ENCODE measurements around the gene CLCF1.

CLCF1 gene

DNA sequence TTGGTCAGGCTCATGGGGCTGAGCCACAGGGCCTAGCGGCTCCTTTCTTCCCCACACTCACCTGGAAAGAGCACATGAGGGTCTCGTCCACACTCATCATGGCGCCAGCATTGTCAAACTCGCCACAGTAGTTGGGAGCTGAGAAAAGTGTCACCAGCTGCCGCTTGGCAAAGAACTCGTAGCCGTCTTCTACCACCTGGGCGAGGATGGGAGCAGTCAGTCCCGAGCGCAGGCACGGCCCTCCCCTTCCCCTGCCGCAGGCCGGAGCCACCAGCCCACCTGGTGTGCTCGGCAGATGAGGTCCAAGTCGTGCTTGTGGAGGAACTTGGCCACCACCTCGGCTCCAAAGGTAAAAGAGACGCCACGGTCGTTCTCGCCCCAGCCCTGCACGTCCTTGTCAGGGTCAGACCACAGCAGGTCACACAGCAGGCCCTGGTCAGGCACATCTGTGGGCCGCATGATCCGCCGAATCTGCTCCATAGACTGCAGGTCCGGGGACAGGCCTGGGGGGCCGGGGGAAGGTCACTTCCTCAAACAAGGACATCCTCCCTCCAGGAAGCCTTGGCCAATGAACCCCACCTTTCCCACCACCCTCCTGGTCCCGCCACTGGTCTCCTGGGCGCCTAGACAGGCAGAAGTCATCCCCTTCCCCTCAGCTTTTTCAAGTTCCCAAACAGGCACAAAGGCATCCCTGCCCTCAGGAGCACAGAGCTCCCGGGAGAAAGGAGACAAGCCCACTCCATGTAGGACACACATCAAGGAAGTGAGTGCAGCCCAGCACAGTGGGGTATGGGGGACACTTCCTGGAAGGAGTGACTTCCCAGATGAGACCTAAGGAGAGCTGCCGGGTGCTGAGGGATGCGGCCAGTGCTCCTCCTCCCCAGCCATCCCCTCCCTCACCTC is 25.5 kb upstream of the CLCF1 start:
- H3K27me3 ChIP-seq (ENCODE audit: low read depth, low read length) = no peaks in the 10 kb centered on the region
- H3K4me3 ChIP-seq (ENCODE audit: low read depth in 1 of 2, low read length in 2 of 2) = no peak overlapping the region
- no peak overlapping the region for H3K27ac ChIP-seq (ENCODE audit: low read length)
- H3K36me3 ChIP-seq (ENCODE audit: control insufficient read depth in 1 of 2, insufficient read depth in 2 of 2, low read length in 2 of 2) = peaks cover 14 to 38% of the 10 kb centered on the region in 2 donors
- H3K4me1 ChIP-seq (ENCODE audit: control insufficient read depth in 1 of 2, insufficient read depth in 2 of 2, low read length in 2 of 2) = peaks cover 5 to 39% of the 10 kb centered on the region in 2 donors
- H3K9me3 ChIP-seq (ENCODE audit: control insufficient read depth in 1 of 2, low read length in 2 of 2) = no peaks in the 10 kb centered on the region

DNA sequence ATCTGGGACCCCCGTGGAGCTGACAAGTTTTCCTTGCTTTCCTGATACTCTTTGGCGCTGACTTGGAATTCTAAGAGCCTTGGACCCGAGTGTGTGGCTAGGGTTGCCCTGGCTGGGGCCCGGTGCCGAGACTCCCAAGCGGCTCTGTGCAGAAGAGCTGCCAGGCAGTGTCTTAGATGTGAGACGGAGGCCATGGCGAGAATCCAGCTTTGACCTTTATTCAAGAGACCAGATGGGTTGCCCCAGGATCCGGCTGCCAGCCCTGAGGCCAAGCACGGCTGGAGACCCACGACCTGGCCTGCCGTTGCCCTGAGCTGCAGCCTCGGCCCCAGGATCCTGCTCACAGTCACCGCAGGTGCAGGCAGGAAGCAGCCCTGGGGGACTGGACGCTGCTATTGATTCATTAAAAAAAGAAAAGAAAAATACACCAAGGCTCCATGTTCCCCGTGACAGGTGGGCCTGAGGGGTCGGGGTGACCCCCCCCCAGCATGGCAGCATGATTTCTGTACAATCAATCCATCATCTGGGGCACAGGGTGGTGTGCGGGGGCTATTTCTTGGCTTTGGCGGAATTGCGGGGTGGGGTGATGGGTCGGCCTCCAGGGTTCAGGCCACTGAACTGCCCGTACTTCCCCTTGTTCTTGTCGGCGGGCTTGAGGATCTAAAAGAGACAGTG is 24.7 kb upstream of the CLCF1 start:
- Histone ChIP-seq H3K27me3 (ENCODE audit: low read depth, low read length) (no peaks in the 10 kb centered on the region), H3K4me3 (ENCODE audit: low read depth in 1 of 2, low read length in 2 of 2) (no peak overlapping the region), H3K36me3 (ENCODE audit: control insufficient read depth in 1 of 2, insufficient read depth in 2 of 2, low read length in 2 of 2) (peaks cover 14 to 43% of the 10 kb centered on the region in 2 donors), H3K9me3 (ENCODE audit: control insufficient read depth in 1 of 2, low read length in 2 of 2) (no peaks in the 10 kb centered on the region), H3K4me1 (ENCODE audit: control insufficient read depth in 1 of 2, insufficient read depth in 2 of 2, low read length in 2 of 2) (peaks cover 5 to 39% of the 10 kb centered on the region in 2 donors), H3K27ac (ENCODE audit: low read length) (no peak overlapping the region)

DNA sequence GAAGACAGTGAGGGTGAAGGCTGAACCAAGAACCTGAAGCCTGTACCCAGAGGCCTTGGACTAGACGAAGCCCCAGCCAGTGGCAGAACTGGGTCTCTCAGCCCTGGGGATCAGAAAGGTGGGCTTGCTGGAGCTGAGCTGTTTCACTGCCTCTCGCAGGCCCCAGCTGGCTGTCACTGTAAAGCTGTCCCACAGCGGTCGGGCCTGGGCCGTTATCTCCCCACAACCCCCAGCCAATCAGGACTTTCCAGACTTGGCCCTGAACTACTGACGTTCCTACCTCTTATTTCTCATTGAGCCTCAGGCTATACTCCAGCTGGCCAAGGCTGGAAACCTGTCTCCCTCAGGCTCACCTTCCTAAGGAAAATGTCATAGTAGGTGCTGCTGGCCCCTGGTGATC is 24.1 kb upstream of the CLCF1 start:
- Histone ChIP-seq H3K9me3 (ENCODE audit: control insufficient read depth in 1 of 2, low read length in 2 of 2) (no peaks in the 10 kb centered on the region), H3K27me3 (ENCODE audit: low read depth, low read length) (no peaks in the 10 kb centered on the region), H3K36me3 (ENCODE audit: control insufficient read depth in 1 of 2, insufficient read depth in 2 of 2, low read length in 2 of 2) (peaks cover 14 to 43% of the 10 kb centered on the region in 2 donors), H3K4me1 (ENCODE audit: control insufficient read depth in 1 of 2, insufficient read depth in 2 of 2, low read length in 2 of 2) (peaks cover 5 to 38% of the 10 kb centered on the region in 2 donors), H3K4me3 (ENCODE audit: low read depth in 1 of 2, low read length in 2 of 2) (no peak overlapping the region), H3K27ac (ENCODE audit: low read length) (no peak overlapping the region)

DNA sequence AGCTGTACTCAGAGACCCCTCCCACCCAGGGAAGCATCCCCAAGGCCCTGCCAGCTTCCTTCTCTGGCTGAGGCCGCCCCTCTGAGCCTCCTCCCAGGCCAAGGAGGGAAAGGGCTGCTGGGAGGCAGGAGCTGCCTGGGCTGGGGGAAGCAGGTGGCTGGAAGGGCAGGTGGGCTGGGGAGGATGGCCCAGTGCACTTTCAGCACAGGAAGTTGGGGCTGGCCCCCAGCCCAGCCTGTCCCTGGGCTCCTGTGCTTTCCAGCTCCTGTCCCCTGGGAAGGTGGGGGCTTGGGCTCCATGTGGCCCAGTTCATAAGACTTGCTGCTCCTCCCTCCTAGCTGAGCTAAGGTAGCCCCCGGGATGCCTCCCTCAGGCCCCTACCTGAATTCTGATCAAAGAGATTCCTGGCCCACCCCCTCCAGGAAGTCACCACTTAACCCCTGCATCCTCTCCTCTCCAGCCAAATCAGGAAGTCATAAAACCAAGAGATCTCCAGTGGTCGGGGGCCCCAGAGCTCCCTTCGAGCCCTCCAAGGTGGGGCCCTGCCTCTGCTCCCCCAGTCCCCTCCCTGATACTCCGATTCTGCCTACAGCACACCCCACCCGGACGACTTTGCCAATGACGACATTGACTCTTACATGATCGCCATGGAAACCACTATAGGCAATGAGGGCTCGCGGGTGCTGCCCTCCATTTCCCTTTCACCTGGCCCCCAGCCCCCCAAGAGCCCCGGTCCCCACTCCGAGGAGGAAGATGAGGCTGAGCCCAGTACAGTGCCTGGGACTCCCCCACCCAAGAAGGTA is 23.4 kb upstream of the CLCF1 start:
- Histone ChIP-seq H3K4me3 (ENCODE audit: low read depth in 1 of 2, low read length in 2 of 2) (no peak overlapping the region), H3K4me1 (ENCODE audit: control insufficient read depth in 1 of 2, insufficient read depth in 2 of 2, low read length in 2 of 2) (peaks cover 5 to 36% of the 10 kb centered on the region in 2 donors), H3K9me3 (ENCODE audit: control insufficient read depth in 1 of 2, low read length in 2 of 2) (no peaks in the 10 kb centered on the region), H3K27me3 (ENCODE audit: low read depth, low read length) (no peaks in the 10 kb centered on the region), H3K27ac (ENCODE audit: low read length) (no peak overlapping the region), H3K36me3 (ENCODE audit: control insufficient read depth in 1 of 2, insufficient read depth in 2 of 2, low read length in 2 of 2) (peaks cover 14 to 43% of the 10 kb centered on the region in 2 donors)

DNA sequence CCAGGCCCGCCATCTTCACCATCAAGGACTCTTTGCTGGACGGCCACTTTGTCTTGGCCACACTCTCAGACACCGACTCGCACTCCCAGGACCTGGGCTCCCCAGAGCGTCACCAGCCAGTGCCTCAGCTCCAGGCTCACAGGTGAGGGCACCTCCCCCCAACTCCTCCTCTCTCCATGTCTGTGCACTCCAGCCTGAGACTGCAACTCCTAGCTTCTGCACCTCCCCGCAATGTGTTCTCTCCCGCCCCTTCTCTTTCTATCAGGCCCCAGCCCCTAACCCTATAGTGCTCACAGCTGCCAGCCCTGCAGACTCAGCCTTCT is 22.8 kb upstream of the CLCF1 start:
- H3K27me3 ChIP-seq (ENCODE audit: low read depth, low read length) = no peaks in the 10 kb centered on the region
- H3K4me3 ChIP-seq (ENCODE audit: low read depth in 1 of 2, low read length in 2 of 2) = no peak overlapping the region
- H3K27ac ChIP-seq (ENCODE audit: low read length) = no peak overlapping the region
- H3K9me3 ChIP-seq (ENCODE audit: control insufficient read depth in 1 of 2, low read length in 2 of 2) = no peaks in the 10 kb centered on the region
- H3K4me1 ChIP-seq (ENCODE audit: control insufficient read depth in 1 of 2, insufficient read depth in 2 of 2, low read length in 2 of 2) = peaks cover 5 to 37% of the 10 kb centered on the region in 2 donors
- peaks cover 14 to 43% of the 10 kb centered on the region in 2 donors for H3K36me3 ChIP-seq (ENCODE audit: control insufficient read depth in 1 of 2, insufficient read depth in 2 of 2, low read length in 2 of 2)

DNA sequence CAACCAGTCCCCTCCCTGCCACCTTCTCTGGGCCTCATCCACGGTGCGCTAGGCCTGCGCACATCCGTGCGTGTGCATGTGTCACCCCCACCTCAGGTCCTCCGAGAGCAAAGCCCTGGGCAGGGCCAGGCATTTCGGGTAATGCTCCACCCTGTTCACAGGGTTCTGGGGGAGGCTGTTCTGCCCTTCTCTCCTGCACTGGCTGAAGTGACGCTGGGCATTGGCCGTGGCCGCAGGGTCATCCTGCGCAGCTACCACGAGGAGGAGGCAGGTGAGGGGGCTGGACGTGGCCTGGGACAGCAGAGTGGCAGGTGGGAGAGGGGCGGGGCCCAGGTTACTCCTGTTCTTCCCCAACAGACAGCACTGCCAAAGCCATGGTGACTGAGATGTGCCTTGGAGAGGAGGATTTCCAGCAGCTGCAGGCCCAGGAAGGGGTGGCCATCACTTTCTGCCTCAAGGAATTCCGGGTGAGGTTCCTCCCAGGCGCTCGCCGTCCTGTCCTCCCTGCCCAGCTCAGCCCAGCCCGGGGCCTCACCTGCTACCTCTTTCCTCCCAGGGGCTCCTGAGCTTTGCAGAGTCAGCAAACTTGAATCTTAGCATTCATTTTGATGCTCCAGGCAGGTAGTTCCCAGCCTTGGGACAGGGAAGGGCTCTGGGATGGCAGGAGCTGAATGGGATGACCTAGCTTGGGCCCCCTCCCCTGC is 22.3 kb upstream of the CLCF1 start:
- Histone ChIP-seq H3K36me3 (ENCODE audit: control insufficient read depth in 1 of 2, insufficient read depth in 2 of 2, low read length in 2 of 2) (peaks cover 14 to 43% of the 10 kb centered on the region in 2 donors), H3K9me3 (ENCODE audit: control insufficient read depth in 1 of 2, low read length in 2 of 2) (no peaks in the 10 kb centered on the region), H3K4me3 (ENCODE audit: low read depth in 1 of 2, low read length in 2 of 2) (no peak overlapping the region), H3K4me1 (ENCODE audit: control insufficient read depth in 1 of 2, insufficient read depth in 2 of 2, low read length in 2 of 2) (peaks cover 4 to 39% of the 10 kb centered on the region in 2 donors), H3K27ac (ENCODE audit: low read length) (no peak overlapping the region), H3K27me3 (ENCODE audit: low read depth, low read length) (no peaks in the 10 kb centered on the region)

DNA sequence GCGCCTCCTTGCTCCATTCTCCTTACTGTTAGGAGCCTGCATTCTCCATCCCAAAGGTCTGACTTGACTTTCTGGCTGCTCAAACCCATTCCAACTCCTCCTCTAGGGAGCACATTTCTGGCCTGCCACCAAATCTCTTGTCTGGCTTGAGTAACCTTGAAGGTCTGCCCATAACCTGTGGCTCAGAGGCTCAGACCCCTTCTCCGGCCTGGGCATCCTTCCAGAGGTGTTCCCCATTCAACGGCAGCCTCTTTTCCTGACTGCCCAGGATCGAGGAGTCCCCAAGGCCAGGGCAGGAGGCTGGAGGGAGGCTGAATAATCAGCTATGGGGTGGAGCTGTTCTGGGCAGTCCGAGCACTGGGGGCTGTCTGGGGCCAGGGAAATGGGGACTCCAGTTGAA is 20.6 kb upstream of the CLCF1 start:
- H3K27me3 ChIP-seq (ENCODE audit: low read depth, low read length) = no peaks in the 10 kb centered on the region
- peaks cover 14 to 38% of the 10 kb centered on the region in 2 donors for H3K36me3 ChIP-seq (ENCODE audit: control insufficient read depth in 1 of 2, insufficient read depth in 2 of 2, low read length in 2 of 2)
- H3K27ac ChIP-seq (ENCODE audit: low read length) = no peak overlapping the region
- H3K4me1 ChIP-seq (ENCODE audit: control insufficient read depth in 1 of 2, insufficient read depth in 2 of 2, low read length in 2 of 2) = peaks cover 0 to 24% of the 10 kb centered on the region in 2 donors
- no peaks in the 10 kb centered on the region for H3K9me3 ChIP-seq (ENCODE audit: control insufficient read depth in 1 of 2, low read length in 2 of 2)
- H3K4me3 ChIP-seq (ENCODE audit: low read depth in 1 of 2, low read length in 2 of 2) = no peak overlapping the region

DNA sequence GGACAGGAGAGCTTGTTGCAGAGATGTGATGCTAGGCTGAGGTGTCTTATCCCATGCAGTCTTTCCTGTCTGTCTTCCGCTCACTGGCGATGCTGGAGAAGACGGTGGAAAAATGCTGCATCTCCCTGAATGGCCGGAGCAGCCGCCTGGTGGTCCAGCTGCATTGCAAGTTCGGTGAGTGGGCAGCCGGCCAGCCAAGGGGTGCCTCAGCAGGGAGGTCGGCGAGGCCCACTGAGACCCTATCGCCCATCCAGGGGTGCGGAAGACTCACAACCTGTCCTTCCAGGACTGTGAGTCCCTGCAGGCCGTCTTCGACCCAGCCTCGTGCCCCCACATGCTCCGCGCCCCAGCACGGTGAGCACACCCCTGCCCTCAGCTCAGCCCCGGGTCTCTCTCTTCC is 20.0 kb upstream of the CLCF1 start:
- Histone ChIP-seq H3K4me1 (ENCODE audit: control insufficient read depth in 1 of 2, insufficient read depth in 2 of 2, low read length in 2 of 2) (peaks cover 0 to 21% of the 10 kb centered on the region in 2 donors), H3K36me3 (ENCODE audit: control insufficient read depth in 1 of 2, insufficient read depth in 2 of 2, low read length in 2 of 2) (peaks cover 12 to 33% of the 10 kb centered on the region in 2 donors), H3K4me3 (ENCODE audit: low read depth in 1 of 2, low read length in 2 of 2) (no peak overlapping the region), H3K9me3 (ENCODE audit: control insufficient read depth in 1 of 2, low read length in 2 of 2) (no peaks in the 10 kb centered on the region), H3K27me3 (ENCODE audit: low read depth, low read length) (no peaks in the 10 kb centered on the region), H3K27ac (ENCODE audit: low read length) (no peak overlapping the region)

DNA sequence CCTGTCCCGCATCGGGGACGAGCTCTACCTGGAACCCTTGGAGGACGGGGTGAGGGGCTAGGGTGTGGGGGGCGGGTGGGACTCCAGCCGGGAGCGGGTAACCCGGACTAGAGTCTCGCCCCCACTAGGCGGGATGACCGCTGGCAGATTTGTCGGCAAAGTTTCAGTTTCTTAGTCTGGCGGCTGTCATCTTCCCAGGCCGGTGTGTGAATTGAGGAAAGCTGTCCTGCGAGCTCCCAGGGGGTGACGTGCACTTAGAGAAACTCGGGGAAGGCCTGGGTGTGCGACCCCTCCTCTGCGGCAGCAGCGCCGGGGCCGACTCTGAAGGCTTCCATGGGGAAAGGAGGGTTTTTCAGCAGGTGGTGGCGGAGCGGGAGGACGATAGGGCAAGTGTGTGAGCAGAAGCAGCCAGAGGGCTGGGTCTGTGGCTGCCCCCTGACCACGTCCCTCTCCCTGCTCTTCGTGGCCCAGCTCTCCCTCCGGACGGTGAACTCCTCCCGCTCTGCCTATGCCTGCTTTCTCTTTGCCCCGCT is 18.9 kb upstream of the CLCF1 start:
- H3K9me3 ChIP-seq (ENCODE audit: control insufficient read depth in 1 of 2, low read length in 2 of 2) = no peaks in the 10 kb centered on the region
- peak overlapping the region; percentile 31 for H3K27ac ChIP-seq (ENCODE audit: low read length)
- peaks cover 0 to 18% of the 10 kb centered on the region in 2 donors for H3K4me1 ChIP-seq (ENCODE audit: control insufficient read depth in 1 of 2, insufficient read depth in 2 of 2, low read length in 2 of 2)
- H3K27me3 ChIP-seq (ENCODE audit: low read depth, low read length) = no peaks in the 10 kb centered on the region
- peaks cover under 1 to 21% of the 10 kb centered on the region in 2 donors for H3K36me3 ChIP-seq (ENCODE audit: control insufficient read depth in 1 of 2, insufficient read depth in 2 of 2, low read length in 2 of 2)
- H3K4me3 ChIP-seq (ENCODE audit: low read depth in 1 of 2, low read length in 2 of 2) = peak overlapping the region; percentile 83 to 90

DNA sequence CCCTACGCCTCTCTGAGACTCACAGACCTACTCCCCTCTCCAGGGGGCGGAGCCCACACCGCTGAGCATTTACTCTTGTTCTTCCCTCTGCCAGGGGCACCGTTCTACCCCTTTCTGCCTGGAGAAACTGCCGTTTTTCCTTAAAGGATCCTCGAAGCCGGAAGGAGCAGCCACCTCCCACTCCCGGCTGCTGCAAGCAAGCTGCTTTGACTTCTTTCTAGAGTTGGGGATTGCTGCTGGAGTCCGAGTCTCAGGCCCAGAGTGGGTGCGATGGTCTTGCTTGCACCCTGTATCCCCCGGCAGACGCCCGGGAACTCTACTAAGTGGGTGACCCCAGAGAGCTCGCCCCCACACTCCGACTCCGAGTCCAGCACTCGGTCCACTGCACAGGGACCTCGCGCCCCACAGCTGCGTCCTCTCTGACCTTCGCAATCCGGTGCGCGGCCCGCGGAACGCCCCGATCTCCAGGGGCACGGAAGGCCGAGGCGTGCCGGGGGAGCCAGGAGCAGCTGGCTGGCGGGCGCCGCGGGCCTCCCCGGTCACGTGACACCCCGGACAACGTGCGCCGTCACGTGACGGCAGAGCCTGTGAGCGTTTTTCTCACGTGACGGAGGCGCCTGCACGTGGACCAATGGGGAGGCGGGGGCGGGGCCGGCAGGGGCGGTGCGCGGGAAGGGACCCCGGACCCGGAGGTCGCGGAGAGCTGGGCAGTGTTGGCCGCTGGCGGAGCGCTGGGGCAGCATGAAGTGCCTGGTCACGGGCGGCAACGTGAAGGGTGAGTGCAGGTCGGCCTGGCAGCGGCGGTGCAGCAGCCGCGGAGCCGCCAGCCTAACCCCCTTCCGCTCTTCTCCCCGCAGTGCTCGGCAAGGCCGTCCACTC is 18.1 kb upstream of the CLCF1 start, which contains the start of gene RAD9A:
TSS of gene RAD9A (plus strand) at position 683 of the 879 bp plus-strand sequence. CDS start at position 742, 59 bp downstream.
- H3K27me3 ChIP-seq (ENCODE audit: low read depth, low read length) = no peaks in the 10 kb centered on the region
- H3K4me3 ChIP-seq (ENCODE audit: low read depth in 1 of 2, low read length in 2 of 2) = peak within 1 kb of the TSS; percentile 83 to 90
- peak within 1 kb of the TSS; percentile 71 for H3K27ac ChIP-seq (ENCODE audit: low read length)
- peaks cover 0 to 17% of the 10 kb centered on the region in 2 donors for H3K36me3 ChIP-seq (ENCODE audit: control insufficient read depth in 1 of 2, insufficient read depth in 2 of 2, low read length in 2 of 2)
- peaks cover 0 to 14% of the 10 kb centered on the region in 2 donors for H3K4me1 ChIP-seq (ENCODE audit: control insufficient read depth in 1 of 2, insufficient read depth in 2 of 2, low read length in 2 of 2)
- H3K9me3 ChIP-seq (ENCODE audit: control insufficient read depth in 1 of 2, low read length in 2 of 2) = no peaks in the 10 kb centered on the region
